Astrocyte (in vitro differentiated cells and primary cell): ENCODE results near the gene PDE5A.

ENCODE experiments used
- EZH2 ChIP-seq: IDR thresholded peaks from 2 replicates; pipeline ENCODE4 v1.6.1; 2012; ENCODE audit warnings: mild to moderate bottlenecking, low read length, inconsistent platforms; ENCODE audit not compliant: insufficient read depth
- TF ChIP-seq, protein P1 (sequence below): IDR thresholded peaks from 2 replicates; pipeline ENCODE4 v1.5.1; 2011; ENCODE audit warnings: low read depth, mild to moderate bottlenecking, inconsistent platforms, low read length, moderate library complexity; ENCODE audit not compliant: insufficient read depth

DNA sequence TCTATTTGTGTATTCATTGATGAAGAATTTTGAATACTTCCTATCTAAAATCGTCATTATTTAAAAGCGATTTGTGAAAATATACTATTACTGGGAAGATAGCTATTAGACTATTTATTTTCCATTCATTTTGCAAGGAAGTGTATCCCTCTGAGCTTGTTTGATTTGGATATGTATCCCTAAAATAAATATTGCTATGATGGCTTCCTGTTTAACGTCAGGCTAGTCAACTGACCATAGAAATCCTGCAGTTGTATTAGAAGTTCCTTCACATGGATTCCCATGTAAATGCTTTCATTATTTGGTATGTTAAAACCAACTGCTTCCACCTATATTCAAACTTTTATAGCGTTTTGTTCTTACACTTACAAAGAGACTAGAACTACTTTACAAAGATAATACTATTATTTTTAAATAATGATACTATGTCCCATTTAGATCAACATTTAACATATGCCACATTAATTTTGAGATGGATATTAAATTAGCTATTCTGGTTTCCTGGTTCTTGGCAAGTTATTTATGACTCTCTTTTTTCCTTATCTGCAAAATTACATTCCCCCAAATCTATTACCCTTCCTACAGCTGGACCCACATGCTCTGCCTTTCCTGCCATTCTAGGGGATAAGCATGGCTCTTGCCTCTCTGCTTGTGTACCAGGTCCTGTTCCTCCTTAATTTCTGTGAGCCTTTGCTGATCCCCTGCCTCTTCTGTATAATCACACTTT lies 26.7 kb upstream of the PDE5A start:
- no peak for TF ChIP-seq EZH2
- TF ChIP-seq, protein P1, sequence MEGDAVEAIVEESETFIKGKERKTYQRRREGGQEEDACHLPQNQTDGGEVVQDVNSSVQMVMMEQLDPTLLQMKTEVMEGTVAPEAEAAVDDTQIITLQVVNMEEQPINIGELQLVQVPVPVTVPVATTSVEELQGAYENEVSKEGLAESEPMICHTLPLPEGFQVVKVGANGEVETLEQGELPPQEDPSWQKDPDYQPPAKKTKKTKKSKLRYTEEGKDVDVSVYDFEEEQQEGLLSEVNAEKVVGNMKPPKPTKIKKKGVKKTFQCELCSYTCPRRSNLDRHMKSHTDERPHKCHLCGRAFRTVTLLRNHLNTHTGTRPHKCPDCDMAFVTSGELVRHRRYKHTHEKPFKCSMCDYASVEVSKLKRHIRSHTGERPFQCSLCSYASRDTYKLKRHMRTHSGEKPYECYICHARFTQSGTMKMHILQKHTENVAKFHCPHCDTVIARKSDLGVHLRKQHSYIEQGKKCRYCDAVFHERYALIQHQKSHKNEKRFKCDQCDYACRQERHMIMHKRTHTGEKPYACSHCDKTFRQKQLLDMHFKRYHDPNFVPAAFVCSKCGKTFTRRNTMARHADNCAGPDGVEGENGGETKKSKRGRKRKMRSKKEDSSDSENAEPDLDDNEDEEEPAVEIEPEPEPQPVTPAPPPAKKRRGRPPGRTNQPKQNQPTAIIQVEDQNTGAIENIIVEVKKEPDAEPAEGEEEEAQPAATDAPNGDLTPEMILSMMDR = no peak
